DMS153 treated with DMSO at 0.1 percent for 48 hours (cell line): ENCODE measurements around the gene TAS2R8.
"Not testable (repeated sequence)": the region's sequence is repeated elsewhere in the genome, so short reads cannot be mapped to it uniquely, and the experiment has no call there.

Experiments
- DNase-seq: peaks from one replicate; lab custom pipeline; 2025; ENCODE audit not compliant: unreplicated experiment; lab: John Stamatoyannopoulos, UW

TAS2R8 gene

GRCh38 chr12:10807186-10807585 is at the start of gene TAS2R8:
Gene TAS2R8, minus strand, starts transcription at chr12:10807286. Its CDS starts 306 bp downstream, at chr12:10806980.
- no peak for DNase-seq

- no peak for DNase-seq
These were observed 48.7 kb upstream of the TAS2R8 start for GRCh38 chr12:10855807-10856206.

GRCh38 chr12:10853776-10854175 is 46.7 kb upstream of the TAS2R8 start:
- no peak for DNase-seq

- DNase-seq, result no peak
These were observed 44.3 kb upstream of the TAS2R8 start for GRCh38 chr12:10851243-10851858.

GRCh38 chr12:10849425-10849878 is 42.4 kb upstream of the TAS2R8 start, which contains the start of gene PRR4:
Gene PRR4, minus strand, starts transcription at chr12:10849475. Its CDS starts 38 bp downstream, at chr12:10849437.
- no peak for DNase-seq

- DNase-seq, result no peak
These were observed 40.7 kb upstream of the TAS2R8 start for GRCh38 chr12:10847744-10848143.

- no peak for DNase-seq
These were observed 35.8 kb upstream of the TAS2R8 start for GRCh38 chr12:10842862-10843261.

- no peak for DNase-seq
These were observed 31.4 kb upstream of the TAS2R8 start for GRCh38 chr12:10838461-10838860.

- DNase-seq, result no peak
These were observed 22.9 kb upstream of the TAS2R8 start for GRCh38 chr12:10829994-10830393.

- DNase-seq, result no peak
These were observed 19.2 kb upstream of the TAS2R8 start, which contains the start of gene TAS2R10 for GRCh38 chr12:10826258-10826657. Gene TAS2R10, minus strand, starts transcription at chr12:10826358. Its CDS starts 89 bp downstream, at chr12:10826269.

- no peak for DNase-seq
These were observed 17.9 kb upstream of the TAS2R8 start for GRCh38 chr12:10824957-10825356.

GRCh38 chr12:10811883-10812536 is 4.9 kb upstream of the TAS2R8 start:
- no peak for DNase-seq

- no peak for DNase-seq
These were observed 3.0 kb upstream of the TAS2R8 start, which contains the start of gene TAS2R9 for GRCh38 chr12:10810068-10810467. Gene TAS2R9, minus strand, starts transcription at chr12:10810168. Its CDS starts 93 bp downstream, at chr12:10810075.

- no peak for DNase-seq
These were observed 4.5 kb downstream of the TAS2R8 start, which contains the start of gene TAS2R7 for GRCh38 chr12:10802587-10802986. Gene TAS2R7, minus strand, starts transcription at chr12:10802627. Its CDS starts 57 bp downstream, at chr12:10802570.

- no peak for DNase-seq
These were observed 5.3 kb downstream of the TAS2R8 start for GRCh38 chr12:10801741-10802140.

- no peak for DNase-seq
These were observed 12.9 kb downstream of the TAS2R8 start for GRCh38 chr12:10794222-10794621.

- not testable (repeated sequence) for DNase-seq
These were observed 15.3 kb downstream of the TAS2R8 start for GRCh38 chr12:10791769-10792168.

- no peak for DNase-seq
These were observed 23.8 kb downstream of the TAS2R8 start for GRCh38 chr12:10783252-10783651.

GRCh38 chr12:10779103-10779502 is 28.0 kb downstream of the TAS2R8 start:
- DNase-seq, result no peak

- peak; percentile 18 for DNase-seq
These were observed 35.9 kb downstream of the TAS2R8 start for GRCh38 chr12:10771132-10771733.

GRCh38 chr12:10759657-10760056 is 47.4 kb downstream of the TAS2R8 start:
- DNase-seq, result no peak

GRCh38 chr12:10756194-10756593 is 50.9 kb downstream of the TAS2R8 start:
- no peak for DNase-seq
